ENCODE results near the gene RSKR.
A peak's percentile ranks its signal among the peaks of the same experiment; 100 is the strongest.
"Not testable (repeated sequence)": the region's sequence is repeated elsewhere in the genome, so short reads cannot be mapped to it uniquely, and the experiment has no call there.

RSKR gene

DNA sequence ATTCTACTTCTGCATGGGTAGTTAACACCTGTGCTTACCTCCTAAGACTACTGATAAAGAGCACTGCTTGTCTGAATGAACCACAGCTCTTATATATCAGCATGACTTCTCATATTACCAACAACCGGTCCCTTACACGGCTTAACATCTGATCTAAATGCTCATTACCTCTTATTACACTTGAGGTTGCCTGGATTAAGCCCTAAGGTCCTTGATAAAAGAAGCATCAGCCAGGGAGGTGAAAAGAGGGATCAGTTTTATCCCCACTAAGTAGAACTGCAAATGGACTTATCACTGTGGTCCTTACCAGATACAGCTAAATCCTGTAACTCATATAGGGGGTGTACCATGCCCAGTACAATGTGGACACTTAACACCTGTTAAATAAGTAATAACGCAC is 8.2 kb upstream of the RSKR start:
- peak; percentile 51 for DNase-seq

DNA sequence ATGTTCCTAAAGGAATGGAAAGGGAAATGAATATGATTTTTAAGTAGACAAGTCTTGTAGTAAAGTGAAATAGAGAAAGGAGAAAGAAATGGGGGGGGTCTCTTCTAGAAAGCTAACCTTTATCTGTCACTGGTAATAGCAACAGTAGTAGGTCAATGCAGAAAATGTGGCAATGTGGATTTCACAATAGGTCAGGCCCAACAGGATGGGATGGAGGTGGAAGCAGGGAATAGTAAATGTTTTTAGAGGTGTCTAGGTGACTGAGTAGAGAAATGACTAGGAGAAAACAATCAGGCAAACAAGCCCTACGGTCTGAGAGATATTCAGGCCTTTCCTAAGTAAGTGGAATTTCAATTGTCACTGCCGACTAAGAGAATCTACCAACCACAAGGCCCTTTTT is 6.0 kb upstream of the RSKR start:
- DNase-seq, result no peak

DNA sequence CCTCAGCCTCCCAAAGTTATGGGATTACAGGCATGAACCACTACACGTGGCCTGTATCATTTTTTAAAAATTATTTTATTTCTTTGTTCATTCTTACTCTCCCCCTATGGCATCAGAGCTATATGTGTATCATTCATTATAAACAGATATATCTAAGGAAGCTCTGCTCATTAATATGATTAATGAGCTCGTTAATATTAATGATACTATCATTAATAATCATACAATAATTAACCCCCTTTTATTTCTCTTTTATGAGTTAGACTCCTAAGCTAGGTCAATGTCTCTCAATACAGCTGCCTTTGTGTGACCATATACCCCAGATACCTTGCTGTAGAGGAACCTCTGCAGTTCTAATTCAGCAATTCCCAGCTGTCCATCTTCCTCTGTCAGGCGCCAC is 4.5 kb upstream of the RSKR start:
- no peak for DNase-seq

DNA sequence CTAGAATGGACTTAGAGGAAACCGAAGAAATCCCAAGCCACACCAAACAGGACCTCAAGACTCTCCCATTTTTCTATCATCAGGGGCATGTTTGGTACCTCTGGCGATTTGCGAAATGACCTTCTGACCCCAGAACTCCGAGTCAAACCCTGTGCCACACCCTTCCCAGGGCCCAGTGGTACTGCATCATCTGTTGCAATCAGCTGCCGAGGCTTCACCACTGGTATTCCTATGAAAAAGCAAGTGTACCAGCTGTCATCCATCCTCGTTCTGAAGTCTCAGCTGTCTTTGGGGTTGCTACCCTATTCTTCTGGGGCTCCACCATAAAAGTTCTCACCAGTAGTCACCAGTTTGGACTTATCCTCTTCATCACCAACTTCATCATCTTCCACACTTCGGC is 2.3 kb upstream of the RSKR start:
- DNase-seq, result no peak

DNA sequence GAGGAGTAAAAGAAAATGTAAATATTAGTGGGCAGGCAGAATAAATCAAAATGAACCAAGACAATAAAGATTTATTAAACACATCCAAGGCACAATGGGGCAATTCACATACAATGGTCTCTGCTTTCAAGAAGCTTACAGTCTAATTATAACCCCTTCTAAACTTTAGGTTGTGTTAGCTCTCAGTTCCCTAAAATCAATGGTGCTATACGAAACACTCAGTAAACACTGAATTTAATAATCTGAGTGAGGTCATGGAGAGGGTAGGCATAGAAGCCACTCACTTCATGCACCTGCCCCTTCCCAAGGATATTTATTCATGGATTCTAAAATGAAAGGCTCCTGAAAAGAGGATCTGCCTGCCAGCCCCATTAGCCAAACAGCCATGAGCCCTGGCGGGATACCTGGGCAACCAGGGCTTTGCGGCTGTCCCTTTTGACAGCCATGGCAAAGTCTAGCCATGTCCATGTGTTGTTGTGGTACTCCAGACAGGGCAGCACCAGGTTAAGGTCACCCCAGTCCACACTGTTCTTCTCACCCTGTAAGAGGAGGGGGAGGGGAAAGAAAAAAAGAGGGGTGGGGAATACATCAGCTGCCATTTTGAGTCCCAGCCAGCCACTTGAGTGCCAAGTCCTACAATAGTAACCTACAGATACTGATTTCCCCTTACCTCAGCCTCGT is 1.4 kb upstream of the RSKR start:
- DNase-seq, result no peak

DNA sequence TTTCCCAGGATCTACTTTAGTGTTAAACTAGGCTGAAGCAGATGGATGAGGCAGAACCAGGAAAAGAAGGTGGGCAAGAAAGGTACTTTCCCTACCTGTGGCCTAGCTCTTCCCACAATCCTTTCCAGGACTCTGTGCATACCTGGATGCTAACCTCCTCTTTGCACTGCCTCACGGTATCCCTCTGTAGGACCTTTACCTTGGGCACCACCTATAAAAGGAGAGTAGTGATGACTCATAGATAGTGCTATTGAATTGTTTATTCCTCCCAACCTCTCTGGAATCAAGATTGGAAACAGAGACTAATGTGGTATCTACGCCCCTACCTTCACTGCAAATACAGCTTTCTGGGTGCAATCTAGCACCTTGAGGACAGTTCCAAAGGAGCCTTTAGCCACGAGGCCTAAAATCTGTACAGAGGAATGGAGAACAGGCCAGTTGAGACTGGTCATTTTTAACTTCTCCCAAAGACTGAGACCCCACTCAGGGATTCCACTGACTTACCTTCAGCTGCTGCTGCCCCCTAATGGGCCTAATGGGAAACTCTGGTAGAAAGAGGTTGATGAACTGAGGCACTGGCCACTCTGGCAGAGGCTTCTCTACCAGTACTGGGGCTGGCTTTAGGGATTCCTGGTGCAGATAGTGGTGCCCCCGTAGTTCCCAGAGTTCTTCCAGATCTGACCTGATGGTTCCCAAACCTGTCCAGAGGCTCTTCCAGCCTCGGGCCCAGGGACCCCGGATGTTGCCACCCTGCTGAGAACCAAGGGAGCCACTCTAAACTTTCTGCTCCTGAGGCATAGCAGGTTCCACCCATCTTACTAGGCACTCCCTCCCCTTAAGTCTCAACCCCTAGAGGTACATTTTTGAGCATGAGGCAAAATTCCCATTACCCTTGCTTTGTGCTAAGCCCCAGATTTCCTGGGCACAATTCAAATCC is 781 bp downstream of the RSKR start:
- peak; percentile 21 for DNase-seq

DNA sequence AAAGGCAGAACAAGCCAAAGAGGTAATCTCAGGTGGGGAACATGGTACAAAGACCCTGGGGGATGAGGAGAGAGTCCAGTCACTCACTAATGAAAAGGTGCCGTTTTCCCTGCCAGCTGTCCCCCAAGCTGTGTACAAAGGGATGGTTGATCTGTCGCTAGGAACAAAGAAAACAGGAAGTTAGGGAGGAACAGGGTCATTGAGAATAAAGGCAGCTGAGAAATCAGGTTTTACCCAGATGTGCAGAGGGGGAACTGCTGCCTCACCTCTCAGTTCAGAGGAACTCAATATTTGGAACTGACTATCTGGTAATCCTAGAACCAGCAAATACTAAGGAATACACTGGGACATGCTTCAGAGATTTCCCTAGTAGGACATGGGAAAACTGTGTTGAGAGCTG is 1.5 kb downstream of the RSKR start:
- no peak for DNase-seq

DNA sequence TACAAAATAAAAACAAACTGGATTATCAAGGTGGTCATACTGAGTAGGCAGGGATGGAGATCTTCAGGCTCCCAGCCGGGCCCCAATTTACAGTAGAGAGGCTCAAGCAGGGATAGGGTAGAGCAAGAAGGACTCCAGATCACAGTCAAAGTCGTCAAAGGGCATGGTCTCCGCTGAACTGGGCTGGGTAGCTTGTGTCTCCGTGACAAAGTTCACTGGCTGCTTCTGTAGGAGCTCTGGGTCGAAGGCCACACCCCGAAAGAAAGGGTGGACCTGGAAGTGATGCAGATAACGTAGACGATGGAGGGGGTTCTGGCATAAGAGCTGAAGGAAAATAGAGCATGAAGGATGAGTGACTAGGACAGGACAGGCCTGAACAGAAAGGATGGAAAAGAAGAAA is 3.6 kb downstream of the RSKR start:
- DNase-seq, result no peak

DNA sequence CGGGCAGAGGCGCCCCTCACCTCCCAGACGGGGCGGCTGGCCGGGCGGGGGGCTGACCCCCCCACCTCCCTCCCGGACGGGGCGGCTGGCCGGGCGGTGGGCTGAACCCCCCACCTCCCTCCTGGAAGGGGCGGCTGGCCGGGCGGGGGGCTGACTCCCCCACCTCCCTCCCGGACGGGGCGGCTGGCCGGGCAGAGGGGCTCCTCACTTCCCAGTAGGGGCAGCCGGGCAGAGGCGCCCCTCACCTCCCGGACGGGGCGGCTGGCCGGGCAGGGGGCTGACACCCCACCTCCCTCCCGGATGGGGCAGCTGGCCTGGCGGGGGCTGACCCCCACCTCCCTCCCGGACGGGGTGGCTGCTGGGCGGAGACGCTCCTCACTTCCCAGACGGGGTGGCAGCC is 10.0 kb downstream of the RSKR start:
- not testable (repeated sequence) for DNase-seq

DNA sequence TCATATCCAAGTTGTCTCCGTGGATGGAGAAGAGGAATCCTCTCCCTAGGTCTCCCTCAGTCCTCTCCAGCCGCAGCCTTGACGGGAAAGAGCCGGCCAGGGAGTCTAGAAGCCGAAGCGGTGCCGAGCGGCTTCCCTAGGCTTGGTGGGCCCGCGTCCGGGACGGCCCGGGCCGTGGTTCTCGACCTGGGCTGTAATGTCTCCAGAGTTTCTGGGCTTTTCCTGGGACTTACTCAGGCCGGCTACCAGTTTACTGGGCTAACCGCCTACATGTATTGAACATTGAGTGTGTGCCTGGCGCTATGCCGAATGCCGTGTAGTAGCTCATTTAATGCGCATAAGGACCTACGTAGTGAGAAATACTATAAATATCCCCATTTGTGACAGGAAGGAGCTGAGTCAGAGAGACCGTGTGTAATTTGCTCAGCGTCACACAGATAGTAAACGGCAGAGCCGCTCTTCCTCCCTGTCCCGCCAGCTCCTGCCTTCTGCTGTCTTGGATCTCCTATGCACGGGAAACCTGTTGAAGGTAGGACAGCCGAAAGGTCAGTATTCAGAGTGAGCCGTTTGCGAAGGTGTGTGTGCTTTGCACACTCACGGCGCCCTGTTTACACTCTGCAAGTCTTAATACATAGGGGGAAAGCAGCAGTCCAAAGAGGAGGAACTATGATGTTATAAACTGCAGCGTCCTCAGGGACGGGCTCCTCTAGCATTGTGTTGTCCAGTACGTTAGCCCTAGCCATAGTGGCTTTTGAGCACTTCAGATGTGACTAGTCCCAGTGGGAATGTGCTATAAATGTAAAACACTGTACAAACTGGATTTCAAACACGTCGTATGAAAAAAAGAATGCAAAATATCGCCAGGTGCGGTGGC is 14.4 kb downstream of the RSKR start:
- DNase-seq, result peak; percentile 85

DNA sequence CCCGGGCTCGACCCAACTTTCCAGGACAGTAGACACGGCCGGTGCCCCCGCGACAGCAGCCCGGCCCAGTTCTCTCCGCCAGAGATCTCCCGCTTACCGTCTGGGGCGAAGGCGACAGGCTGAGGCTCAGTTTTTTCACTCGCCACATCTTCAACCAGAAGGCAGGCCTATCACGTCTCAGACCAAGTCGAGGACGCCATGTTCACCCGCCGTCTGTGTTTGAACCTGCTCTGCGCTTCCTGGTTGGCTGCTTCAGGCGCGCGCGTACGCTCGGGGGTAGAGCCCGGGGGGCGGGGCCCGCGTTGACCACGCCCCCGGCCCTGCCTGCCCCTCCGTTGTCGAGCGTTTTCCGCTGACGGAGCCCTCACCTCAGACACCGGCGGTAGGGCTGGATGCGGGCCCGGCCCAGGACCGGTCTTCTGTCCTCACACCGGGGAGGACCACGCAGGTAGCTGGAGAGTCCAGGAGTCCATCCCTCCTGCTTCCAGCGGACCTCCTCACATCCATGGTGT is 15.1 kb downstream of the RSKR start, which contains the start of gene SPAG5:
Gene SPAG5 (minus strand): TSS at position 227 of the 512 bp plus-strand sequence. CDS start 79 bp downstream, at position 148.
- peak; percentile 94 for DNase-seq

DNA sequence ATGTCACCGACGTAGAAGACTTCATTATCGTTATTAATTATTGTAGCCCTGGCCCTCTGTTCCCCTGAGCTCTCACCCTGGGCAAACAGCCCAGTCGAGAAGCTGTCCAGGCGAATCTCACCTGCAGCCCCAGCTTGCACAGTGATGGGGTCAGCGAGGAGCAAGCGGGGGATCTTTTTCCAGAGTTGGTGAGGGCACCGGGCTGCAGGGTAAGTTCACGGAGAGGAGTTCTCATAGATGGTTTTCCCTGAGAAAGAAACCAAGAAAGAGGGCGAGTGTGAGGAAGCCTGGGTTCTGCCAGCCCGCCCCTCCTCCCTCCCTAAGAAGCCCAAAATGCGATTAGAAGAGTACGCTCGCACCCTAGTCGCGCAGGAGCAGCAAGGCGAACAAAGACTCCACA is 15.6 kb downstream of the RSKR start:
- no peak for DNase-seq

DNA sequence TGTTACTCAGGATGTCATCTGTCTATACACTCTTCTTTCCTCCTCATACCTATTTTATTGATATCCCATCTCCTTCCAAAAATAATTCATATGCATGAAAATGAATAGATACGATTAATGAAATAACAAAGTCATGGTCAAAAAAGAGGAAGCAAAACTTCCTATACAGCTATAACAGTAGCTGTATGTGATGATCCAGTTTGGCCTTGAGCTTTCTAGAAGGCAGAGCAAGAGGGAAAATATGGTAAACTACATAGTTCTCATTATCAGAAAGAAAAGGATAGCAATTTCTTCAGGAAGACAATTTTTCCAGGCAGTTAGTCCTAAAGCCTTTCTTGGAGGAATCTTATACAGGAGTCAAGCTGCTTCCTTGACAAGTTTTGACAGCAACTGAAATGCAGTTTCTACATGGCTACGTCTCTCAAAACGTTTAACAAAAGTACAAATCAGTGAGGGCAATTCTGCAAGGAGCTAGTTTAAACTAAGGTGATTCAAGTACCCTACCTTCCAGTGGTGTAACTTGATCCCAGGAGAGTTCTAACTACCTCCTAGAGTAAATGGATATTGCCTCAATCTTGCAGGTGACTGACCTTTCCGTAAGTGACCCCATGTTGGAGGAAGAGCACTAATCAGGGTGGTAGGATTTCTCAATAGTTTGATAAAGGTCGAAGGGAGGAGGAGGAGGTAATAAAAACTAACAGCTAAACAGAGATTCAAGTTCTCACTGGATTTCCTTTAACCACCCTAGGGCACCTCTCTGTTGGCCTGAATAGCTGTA is 16.2 kb downstream of the RSKR start:
- no peak for DNase-seq

DNA sequence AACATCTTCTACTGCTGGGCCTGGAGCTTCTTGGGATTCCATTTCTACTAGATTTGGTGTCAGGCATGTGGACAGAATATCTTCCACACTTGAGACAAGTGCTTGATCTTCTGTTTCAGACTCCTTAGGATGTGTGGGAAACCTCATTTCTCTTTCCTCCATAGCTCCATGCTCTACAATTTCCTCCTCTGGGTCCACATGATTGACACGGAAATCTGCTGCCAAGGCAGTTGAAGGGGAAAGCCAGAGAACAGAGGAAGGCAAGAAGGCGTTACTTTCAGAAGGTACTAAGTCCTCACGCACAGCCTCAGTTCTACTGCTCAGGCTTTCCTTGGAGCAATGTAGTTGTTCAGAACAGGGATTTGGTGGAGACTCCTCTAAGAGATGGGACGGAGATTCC is 21.7 kb downstream of the RSKR start:
- DNase-seq, result no peak

DNA sequence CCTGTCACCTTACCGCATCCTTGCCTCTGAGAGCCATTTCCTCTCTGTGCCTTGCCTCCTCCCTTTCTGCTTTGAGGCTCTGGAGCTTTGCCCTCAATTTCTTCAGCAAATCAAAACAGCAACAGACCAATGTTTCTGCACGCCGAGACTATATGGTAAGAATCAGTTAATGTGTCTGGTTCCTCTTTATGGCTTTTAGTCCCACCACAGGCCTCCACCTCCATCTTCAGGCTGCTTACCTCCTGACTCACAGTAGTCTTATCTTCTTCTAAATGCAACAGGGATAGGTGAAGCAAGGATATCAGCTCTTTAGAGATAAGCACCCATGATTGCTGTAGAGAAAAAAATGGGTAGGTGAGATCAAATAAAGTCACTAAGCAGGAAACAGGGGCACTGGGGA is 28.1 kb downstream of the RSKR start:
- DNase-seq, result no peak

DNA sequence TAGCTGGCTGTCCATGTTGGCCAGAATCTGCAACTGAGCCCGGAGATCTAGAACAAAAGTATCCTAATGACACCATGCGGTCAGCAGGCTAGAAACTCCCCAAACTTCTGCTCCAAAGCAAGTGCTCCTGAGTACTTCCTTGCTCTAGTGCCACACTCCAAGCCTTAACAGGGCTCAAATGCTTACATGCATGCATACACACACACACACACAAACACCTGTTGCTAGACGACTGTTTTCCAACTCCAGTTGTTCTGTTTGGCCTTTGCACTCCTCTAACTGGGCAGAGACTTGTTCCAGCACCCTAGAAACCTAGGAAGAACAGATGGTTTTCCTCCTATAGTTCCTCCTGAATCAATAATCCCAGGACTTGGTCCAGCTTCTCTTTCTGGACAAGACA is 29.6 kb downstream of the RSKR start:
- no peak for DNase-seq

DNA sequence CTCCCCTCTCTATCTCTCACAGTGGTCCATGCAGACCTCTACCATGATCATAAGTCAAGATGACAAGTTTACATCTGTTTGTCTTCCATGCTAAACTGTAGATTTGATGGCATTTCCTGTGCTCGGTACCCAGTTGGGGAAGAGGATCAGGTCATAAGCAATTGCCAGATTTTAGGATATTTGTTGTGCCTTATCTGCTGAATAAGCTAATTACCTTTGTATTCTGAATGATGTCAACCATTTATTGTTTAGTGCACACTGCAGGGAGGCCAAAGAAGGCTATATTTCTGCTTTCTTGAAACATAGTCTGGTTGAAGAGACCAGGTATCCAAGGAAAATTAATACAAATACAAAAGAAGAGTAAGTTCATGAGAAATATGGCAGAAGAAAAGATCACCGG is 31.5 kb downstream of the RSKR start:
- DNase-seq, result no peak

DNA sequence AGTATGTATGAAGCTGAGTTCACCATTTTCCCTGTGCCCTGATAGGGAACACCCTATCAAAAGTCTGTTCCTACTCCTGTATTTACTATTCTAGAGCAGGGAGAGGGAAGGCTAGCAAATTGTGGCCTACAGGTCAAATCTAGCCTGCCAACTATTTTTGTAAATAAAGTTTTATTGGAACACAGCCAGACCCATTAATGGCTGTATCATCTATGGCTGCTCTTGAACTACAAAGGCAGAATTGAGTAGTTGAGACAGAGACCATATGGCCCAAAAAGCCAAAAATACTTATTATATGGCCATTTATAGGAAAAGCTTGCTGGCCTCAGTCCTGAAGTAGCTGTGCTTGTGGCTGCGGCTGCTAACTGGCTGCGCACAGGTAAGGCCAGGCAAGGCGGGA is 33.0 kb downstream of the RSKR start:
- DNase-seq, result no peak

DNA sequence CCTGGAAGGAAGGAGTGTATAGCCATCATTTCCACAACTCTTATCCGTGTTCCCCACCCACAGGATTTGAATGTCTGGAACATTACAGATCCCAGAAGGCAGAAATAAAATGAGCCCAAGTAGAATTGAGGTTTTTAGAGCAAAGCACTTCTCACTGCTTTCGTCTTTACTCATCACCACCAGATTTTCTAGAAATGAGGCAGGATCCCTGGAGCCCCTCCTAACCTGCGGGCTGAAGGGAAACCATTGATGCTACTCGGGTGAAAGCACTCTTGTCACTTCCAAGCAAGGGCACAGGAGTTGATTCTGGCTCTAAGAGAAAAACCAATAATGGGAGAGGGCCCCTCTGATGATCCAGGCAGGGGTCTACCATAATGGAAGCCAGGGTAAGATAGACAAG is 34.5 kb downstream of the RSKR start:
- DNase-seq, result no peak

DNA sequence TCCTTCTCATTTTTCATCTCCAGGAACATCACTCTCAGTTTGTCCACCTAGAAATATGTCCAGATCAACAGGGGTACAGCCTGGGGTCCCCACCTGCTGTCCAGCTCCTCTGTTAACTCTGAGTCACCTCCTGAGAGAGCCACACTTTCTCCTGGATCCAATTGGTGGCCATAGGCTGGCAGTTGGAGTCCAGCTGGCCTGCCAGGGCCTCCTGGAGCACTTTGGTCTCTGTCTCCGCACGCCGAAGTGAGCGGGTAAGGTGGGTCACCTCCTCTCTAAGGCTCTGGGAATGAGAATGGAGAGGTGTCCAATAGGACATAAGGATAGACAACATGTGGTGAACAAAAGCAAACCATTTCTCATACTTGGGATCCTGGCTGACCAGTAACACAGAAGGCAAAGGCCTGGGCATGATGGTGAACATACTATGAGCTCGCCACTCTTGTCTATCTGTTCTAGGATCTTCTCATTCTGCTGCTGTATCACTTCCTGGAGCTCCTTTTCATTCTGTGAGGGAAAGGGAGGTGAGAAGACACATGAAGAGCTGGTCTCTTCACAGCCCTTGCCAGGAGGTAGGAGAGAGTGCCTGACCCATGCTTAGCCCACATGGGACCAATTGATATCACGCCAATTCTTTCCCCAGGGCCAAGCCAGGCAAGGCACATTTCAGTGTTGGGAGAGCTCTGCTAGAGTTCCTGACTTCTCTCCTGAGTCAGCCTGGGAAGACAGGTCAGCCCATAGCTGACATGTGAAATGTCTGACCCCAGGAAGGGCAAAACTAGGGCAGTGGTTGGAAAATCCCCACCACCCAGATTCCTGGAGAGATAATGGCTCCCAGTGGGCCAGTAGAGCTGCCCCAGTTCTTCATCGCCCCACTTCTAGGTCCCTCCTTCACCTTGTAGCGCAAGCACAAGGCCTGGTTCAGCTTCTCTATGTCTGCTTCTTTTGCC is 35.5 kb downstream of the RSKR start:
- no peak for DNase-seq

DNA sequence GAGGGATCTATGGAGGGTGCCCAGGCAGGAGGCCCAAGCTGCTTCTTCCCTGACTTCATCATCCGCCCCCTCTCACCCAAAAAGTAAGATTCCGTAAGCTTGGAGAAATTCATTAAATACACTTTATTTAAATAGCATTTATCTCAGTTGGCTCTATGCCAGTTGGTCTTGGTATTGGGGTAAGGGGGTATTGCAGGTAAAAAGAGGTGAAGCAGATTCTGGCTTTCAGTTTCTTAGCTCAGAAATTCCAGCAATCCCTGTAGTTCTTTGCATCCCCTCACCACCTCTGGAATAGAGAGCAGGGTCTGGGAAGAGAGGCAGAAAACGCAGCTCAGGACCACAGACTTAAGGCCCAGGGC is 36.5 kb downstream of the RSKR start:
- DNase-seq, result no peak

Data from NCI-H2171 treated with DMSO at 0.1 percent for 48 hours (cell line).